Progenitor cell of endocrine pancreas (in vitro differentiated cells): ENCODE measurements around the gene CEP97. TPM values are rescaled to one million over a fixed set of nuclear protein-coding genes. Genes with fewer than 3 reads are reported as not detected.
A peak's percentile ranks its signal among the peaks of the same experiment; 100 is the strongest.
"Not testable (repeated sequence)": the region's sequence is repeated elsewhere in the genome, so short reads cannot be mapped to it uniquely, and the experiment has no call there.

ENCODE experiments used
- DNase-seq: peaks from one replicate; pipeline ENCODE4 v3.0.0; 2021; ENCODE audit warnings: low spot score; ENCODE audit not compliant: unreplicated experiment
- H3K27ac Mint-ChIP-seq: 2 replicates; pipeline ENCODE4 v1.8.0; 2021; ENCODE audit warnings: mild to moderate bottlenecking, moderate library complexity, mixed read lengths
- H3K27me3 Mint-ChIP-seq: 2 replicates; pipeline ENCODE4 v1.8.0; 2021; ENCODE audit warnings: mixed read lengths
- H3K36me3 Mint-ChIP-seq: 2 replicates; pipeline ENCODE4 v1.8.0; 2022; ENCODE audit warnings: mixed read lengths; ENCODE audit not compliant: insufficient read depth
- H3K4me1 Mint-ChIP-seq: 2 replicates; pipeline ENCODE4 v1.8.0; 2021; ENCODE audit warnings: low read depth, mixed read lengths
- H3K4me3 Mint-ChIP-seq: 2 replicates; pipeline ENCODE4 v1.8.0; 2021; ENCODE audit warnings: low read depth, mild to moderate bottlenecking, moderate library complexity, mixed read lengths
- H3K9me3 Mint-ChIP-seq: 2 replicates; pipeline ENCODE4 v1.8.0; 2021; ENCODE audit warnings: low read depth, mixed read lengths
- total RNA-seq: library from RNA; stranded (reverse); gene quantifications from 2 replicates; pipeline ENCODE4 v1.2.1, GENCODE V29; 2021
- TF ChIP-seq, protein P1 (sequence below): fragments of 200-600 bp; sonication (generic); IDR thresholded peaks from one replicate; pipeline ENCODE4 v1.5.0; 2021; ENCODE audit warnings: antibody characterized with exemption, mild to moderate bottlenecking; ENCODE audit not compliant: unreplicated experiment

Gene CEP97
- total RNA-seq, 1 donor from 2014 or later = 21.9 TPM

DNA sequence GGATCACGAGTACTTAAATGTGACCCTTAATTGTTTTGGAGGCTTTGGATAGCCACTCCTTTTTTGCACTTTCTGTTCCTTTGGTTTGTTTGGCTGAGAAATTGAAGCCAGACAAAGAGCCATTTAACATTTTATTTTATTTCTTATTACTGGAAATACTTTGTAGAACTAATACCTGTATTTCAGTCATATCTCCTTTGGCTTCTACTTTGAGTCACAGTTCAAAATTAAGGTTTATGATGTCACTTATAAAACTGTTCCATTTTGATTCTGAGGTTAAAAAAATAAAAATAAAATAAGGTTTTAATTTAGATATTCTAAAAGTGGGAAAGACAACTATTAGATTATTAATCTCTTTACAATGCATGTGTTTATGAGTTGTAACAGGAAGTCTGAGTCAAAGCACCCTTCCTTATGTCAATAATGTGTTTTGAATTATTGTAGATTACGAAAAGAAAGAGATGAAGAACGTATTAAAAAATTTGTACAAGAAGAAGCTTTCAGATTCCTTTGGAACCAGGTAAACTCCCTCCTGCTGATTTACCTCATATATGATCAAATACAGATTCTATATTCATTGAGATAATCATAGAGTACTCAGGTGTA, 37.7 kb downstream of the CEP97 start:
- H3K27ac Mint-ChIP-seq = no peak overlapping the region
- H3K9me3 Mint-ChIP-seq = no peaks in the 10 kb centered on the region
- no peaks in the 10 kb centered on the region for H3K27me3 Mint-ChIP-seq
- H3K36me3 Mint-ChIP-seq = peaks cover 33% of the 10 kb centered on the region
- H3K4me3 Mint-ChIP-seq = no peak overlapping the region
- no peaks in the 10 kb centered on the region for H3K4me1 Mint-ChIP-seq
- no peak for DNase-seq
- TF ChIP-seq, protein P1, sequence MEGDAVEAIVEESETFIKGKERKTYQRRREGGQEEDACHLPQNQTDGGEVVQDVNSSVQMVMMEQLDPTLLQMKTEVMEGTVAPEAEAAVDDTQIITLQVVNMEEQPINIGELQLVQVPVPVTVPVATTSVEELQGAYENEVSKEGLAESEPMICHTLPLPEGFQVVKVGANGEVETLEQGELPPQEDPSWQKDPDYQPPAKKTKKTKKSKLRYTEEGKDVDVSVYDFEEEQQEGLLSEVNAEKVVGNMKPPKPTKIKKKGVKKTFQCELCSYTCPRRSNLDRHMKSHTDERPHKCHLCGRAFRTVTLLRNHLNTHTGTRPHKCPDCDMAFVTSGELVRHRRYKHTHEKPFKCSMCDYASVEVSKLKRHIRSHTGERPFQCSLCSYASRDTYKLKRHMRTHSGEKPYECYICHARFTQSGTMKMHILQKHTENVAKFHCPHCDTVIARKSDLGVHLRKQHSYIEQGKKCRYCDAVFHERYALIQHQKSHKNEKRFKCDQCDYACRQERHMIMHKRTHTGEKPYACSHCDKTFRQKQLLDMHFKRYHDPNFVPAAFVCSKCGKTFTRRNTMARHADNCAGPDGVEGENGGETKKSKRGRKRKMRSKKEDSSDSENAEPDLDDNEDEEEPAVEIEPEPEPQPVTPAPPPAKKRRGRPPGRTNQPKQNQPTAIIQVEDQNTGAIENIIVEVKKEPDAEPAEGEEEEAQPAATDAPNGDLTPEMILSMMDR = no peak

DNA sequence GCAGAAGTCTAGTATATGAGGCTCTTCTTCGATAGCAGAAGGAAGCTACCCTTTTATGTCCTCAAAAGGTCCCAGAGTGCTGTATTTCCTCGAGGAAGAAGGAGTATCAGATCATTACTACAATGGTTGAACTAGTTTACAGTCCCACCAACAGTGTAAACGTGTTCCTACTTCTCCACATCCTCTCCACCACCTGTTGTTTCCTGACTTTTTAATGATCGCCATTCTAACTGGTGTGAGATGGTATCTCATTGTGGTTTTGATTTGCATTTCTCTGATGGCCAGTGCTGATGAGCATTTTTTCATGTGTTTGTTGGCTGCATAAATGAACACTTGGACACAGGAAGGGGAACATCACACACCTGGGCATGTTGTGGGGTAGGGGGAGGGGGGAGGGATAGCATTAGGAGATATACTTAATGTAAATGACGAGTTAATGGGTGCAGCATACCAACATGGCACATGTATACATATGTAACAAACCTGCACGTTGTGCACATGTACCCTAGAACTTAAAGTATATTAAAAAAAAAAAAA, 53.4 kb downstream of the CEP97 start:
- not testable (repeated sequence) for H3K4me1 Mint-ChIP-seq, H3K27ac Mint-ChIP-seq, H3K36me3 Mint-ChIP-seq, H3K9me3 Mint-ChIP-seq, DNase-seq
- Mint-ChIP-seq H3K27me3 (peaks cover 26% of the 10 kb centered on the region), H3K4me3 (peak overlapping the region; percentile 85)

DNA sequence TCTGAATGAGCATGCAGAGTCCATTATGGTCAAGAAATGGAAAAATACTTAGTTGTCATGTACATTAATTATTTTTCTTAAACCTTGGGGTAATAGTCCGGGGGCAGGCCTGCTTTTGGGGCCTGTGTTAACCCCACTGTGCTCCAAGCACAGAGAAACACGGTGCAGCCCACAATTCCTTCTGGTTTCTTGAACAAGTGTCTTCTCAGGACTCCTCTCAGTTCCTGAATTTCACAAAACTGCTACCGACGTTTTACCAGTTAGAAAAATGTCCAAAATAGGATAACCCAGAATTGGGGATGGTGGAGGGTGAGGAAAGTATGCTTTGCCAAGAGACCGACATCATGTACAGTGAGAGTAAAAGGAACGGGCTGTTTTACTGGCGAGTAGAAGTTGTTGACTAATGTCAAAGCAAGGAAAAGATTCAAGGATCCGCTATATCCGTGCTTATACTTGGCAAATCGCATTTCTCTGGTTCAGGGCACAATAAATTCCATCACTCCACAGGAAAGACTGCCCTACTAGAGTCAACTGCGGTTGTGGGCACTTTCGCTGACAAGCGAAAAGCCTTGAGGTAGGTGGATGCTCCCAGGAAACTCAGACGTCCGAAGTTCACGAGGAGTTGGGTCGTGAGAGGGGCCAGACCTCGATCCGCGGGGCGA, 54.1 kb downstream of the CEP97 start:
- H3K27ac Mint-ChIP-seq = peak overlapping the region; percentile 52
- TF ChIP-seq, protein P1 = no peak
- H3K27me3 Mint-ChIP-seq = peaks cover 26% of the 10 kb centered on the region
- DNase-seq = no peak
- H3K4me1 Mint-ChIP-seq = peaks cover 8% of the 10 kb centered on the region
- peaks cover 1% of the 10 kb centered on the region for H3K36me3 Mint-ChIP-seq
- H3K9me3 Mint-ChIP-seq = no peaks in the 10 kb centered on the region
- peak overlapping the region; percentile 85 for H3K4me3 Mint-ChIP-seq

DNA sequence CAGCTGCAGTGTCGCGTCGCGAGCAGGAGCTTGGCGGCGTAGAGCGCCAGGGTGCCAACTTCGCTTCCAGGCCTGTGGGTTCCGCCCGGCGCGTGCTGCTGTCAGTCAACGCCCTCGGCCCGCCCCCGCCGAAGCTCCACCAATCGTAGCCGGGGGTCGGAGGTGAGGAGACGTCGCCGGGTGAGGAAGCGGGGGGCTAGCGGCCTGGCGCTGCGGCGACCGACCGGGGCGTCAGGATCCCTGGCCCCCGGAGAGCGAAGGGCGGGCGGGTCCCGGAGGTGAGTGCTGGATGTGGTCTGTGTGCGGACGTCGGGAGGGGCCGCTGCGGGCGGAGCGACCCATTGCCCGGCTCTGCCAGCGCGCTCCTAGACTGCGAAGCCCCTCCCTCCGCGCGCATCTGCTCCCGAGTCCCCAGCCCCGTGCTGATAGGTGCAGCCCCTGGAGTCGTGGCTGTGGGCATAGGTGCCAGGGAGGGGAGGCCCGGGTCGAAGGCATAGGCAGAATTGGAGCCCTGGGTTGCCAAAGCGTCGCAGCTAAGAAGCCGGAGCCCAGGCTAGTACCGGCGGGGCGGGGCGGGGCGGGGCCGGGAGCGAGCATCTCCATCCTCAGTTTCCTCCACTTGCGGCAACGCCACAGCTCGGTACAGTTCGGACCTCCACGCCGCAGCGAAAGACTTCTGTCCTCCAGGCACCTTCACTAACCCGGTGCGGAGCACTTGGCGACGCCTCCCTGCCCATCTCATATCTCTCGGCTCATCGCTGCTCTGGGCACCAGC, 54.8 kb downstream of the CEP97 start, which contains the start of gene NXPE3:
TSS of gene NXPE3 (plus strand) at position 165 of the 775 bp plus-strand sequence. CDS start 6,386 bp downstream, outside the sequence.
- peaks cover 26% of the 10 kb centered on the region for H3K27me3 Mint-ChIP-seq
- peak within 1 kb of the TSS; percentile 85 for H3K4me3 Mint-ChIP-seq
- TF ChIP-seq, protein P1 = no peak
- H3K9me3 Mint-ChIP-seq = no peaks in the 10 kb centered on the region
- H3K4me1 Mint-ChIP-seq = peaks cover 8% of the 10 kb centered on the region
- H3K27ac Mint-ChIP-seq = peak within 1 kb of the TSS; percentile 79
- peaks cover 5% of the 10 kb centered on the region for H3K36me3 Mint-ChIP-seq
- DNase-seq = peak; percentile 85

DNA sequence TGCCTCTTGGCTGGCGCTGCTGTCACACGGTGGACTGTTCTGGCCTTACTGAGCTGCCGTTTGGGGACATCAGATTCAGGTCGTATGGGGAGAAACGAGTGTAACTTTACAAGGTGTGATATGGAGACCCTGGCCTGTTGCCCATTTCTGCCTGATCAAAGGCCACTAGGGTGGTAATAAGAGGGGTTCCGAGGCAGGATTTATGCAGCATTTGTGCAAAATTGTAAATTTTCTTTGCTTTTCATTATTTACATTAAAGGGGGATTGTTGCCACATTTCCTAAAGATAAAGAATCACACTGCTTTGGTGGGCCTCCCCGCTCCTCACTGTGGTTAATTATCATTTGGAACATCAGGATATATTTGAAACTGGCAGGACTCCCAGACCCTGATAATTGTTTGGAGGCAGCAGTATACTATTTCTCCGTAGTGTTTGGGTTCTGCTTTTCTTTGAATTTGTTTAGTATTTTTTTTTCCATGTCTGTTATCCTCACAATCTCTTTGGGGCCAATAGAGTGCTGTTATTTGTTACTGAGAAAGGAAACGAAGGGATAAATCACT, 55.5 kb downstream of the CEP97 start:
- no peak for DNase-seq
- peak overlapping the region; percentile 85 for H3K4me3 Mint-ChIP-seq

More for the DNA sequence above, 55.5 kb downstream of the CEP97 start:
- TF ChIP-seq, protein P1 = no peak
- Mint-ChIP-seq H3K27ac (peak overlapping the region; percentile 79), H3K27me3 (peaks cover 26% of the 10 kb centered on the region), H3K9me3 (no peaks in the 10 kb centered on the region), H3K4me1 (peaks cover 8% of the 10 kb centered on the region), H3K36me3 (peaks cover 5% of the 10 kb centered on the region)
